IMR-90 (cell line): ENCODE results near the gene MAPRE2. TPM values are rescaled to one million over a fixed set of nuclear protein-coding genes. Genes with fewer than 3 reads are reported as not detected.

ENCODE experiments used
- ATAC-seq: fragments of 200-7000 bp; cut with Tn5 transposase; 2 replicates; pipeline ENCODE4 v1.9.1; 2020; ENCODE audit warnings: low read depth, mild to moderate bottlenecking, moderate library complexity
- BruUV-seq: library from RNA; stranded (reverse); fragments of 400-500 nt; replicated peaks from 2 replicates; lab custom pipeline; 2021; lab: Mats Ljungman, UMichigan
- CTCF ChIA-PET: fragments of 300-600 bp; formaldehyde crosslinking; extraction: SDS; loops from one replicate; lab custom pipeline; 2021; ENCODE audit warnings: antibody characterized with exemption; lab: Yijun Ruan, JAX
- POLR2A ChIA-PET: fragments of 300-600 bp; sonication (Branson Sonifier 250); formaldehyde crosslinking; loops from one replicate; lab custom pipeline; 2022; ENCODE audit warnings: antibody characterized with exemption; ENCODE audit not compliant: unreplicated experiment; lab: Charles Lee
- DNase-seq: peaks from one replicate; pipeline ENCODE4 v3.0.0; 2013
- H2AFZ ChIP-seq: replicated peaks from 2 replicates; pipeline ENCODE3; 2013; ENCODE audit warnings: low read length, mild to moderate bottlenecking; ENCODE audit not compliant: poor library complexity
- H2AK5ac ChIP-seq: 2 replicates; pipeline ENCODE4 v1.6.1; 2013; ENCODE audit warnings: low read depth, low read length, inconsistent platforms
- H2AK9ac ChIP-seq: replicated peaks from 2 replicates; pipeline ENCODE3; 2013; ENCODE audit warnings: mild to moderate bottlenecking, low read depth, low read length, moderate library complexity; ENCODE audit not compliant: poor library complexity
- H2BK120ac ChIP-seq: 2 replicates; pipeline ENCODE4 v1.6.1; 2013; ENCODE audit warnings: low read depth, low read length, inconsistent platforms
- H2BK15ac ChIP-seq: 3 replicates; pipeline ENCODE4 v1.6.1; 2013; ENCODE audit warnings: low read depth, low read length, inconsistent platforms
- H2BK20ac ChIP-seq: 2 replicates; pipeline ENCODE4 v1.6.1; 2013; ENCODE audit warnings: low read depth, mild to moderate bottlenecking, inconsistent platforms, low read length, moderate library complexity
- H2BK5ac ChIP-seq: 2 replicates; pipeline ENCODE4 v1.6.1; 2013; ENCODE audit warnings: mild to moderate bottlenecking, low read depth, low read length, inconsistent platforms; ENCODE audit not compliant: poor library complexity, severe bottlenecking
- H3K14ac ChIP-seq: replicated peaks from 2 replicates; pipeline ENCODE4 v1.6.1; 2013; ENCODE audit warnings: low read depth, low read length, inconsistent platforms
- H3K18ac ChIP-seq: 2 replicates; pipeline ENCODE4 v1.6.1; 2013; ENCODE audit warnings: low read depth, low read length, control low read depth
- H3K23ac ChIP-seq: 2 replicates; pipeline ENCODE4 v1.6.1; 2013; ENCODE audit warnings: low read depth, low read length, inconsistent platforms
- H3K27ac ChIP-seq: 2 replicates; pipeline ENCODE4 v1.5.1; 2013; ENCODE audit warnings: mild to moderate bottlenecking, control low read depth, low read length; ENCODE audit not compliant: insufficient read depth
- H3K27me3 ChIP-seq: 2 replicates; pipeline ENCODE4 v1.6.1; 2013; ENCODE audit warnings: low read length; ENCODE audit not compliant: control insufficient read depth, insufficient read depth
- H3K36me3 ChIP-seq: 2 replicates; pipeline ENCODE4 v1.6.1; 2013; ENCODE audit warnings: low read length, mixed read lengths; ENCODE audit not compliant: control insufficient read depth, insufficient read depth
- H3K4ac ChIP-seq: 2 replicates; pipeline ENCODE4 v1.6.1; 2013; ENCODE audit warnings: low read depth, low read length, inconsistent platforms
- H3K4me1 ChIP-seq: 2 replicates; pipeline ENCODE4 v1.6.1; 2013; ENCODE audit warnings: low read length, mixed read lengths; ENCODE audit not compliant: control insufficient read depth, insufficient read depth
- H3K4me2 ChIP-seq: 2 replicates; pipeline ENCODE4 v1.6.1; 2013; ENCODE audit warnings: low read depth, mild to moderate bottlenecking, control low read depth, low read length, moderate library complexity
- H3K4me3 ChIP-seq: 2 replicates; pipeline ENCODE4 v1.5.1; 2013; ENCODE audit warnings: low read depth, mild to moderate bottlenecking, control low read depth, low read length, moderate library complexity; ENCODE audit not compliant: insufficient read depth
- H3K56ac ChIP-seq: 2 replicates; pipeline ENCODE4 v1.6.1; 2013; ENCODE audit warnings: low read length, inconsistent platforms; ENCODE audit not compliant: insufficient read depth; ENCODE audit errors: extremely low read depth
- H3K79me1 ChIP-seq, 2 experiments: 2 replicates each; pipeline ENCODE4 v1.6.1; 2013; ENCODE audit warnings: low read length in 2 of 2, inconsistent platforms in 1 of 2, low read depth in 1 of 2
- H3K9ac ChIP-seq: 2 replicates; pipeline ENCODE4 v1.6.1; 2013; ENCODE audit warnings: low read depth, low read length, control low read depth
- H3K9me1 ChIP-seq: 2 replicates; pipeline ENCODE4 v1.6.1; 2013; ENCODE audit warnings: low read length, inconsistent platforms; ENCODE audit not compliant: insufficient read depth
- H3K9me3 ChIP-seq: 2 replicates; pipeline ENCODE4 v1.6.1; 2013; ENCODE audit warnings: low read length; ENCODE audit not compliant: control insufficient read depth, insufficient read depth
- H4K20me1 ChIP-seq: 2 replicates; pipeline ENCODE4 v1.6.1; 2013; ENCODE audit warnings: low read length, inconsistent platforms; ENCODE audit not compliant: insufficient read depth
- H4K5ac ChIP-seq: 2 replicates; pipeline ENCODE4 v1.6.1; 2013; ENCODE audit warnings: mild to moderate bottlenecking, low read depth, low read length, control low read depth
- H4K8ac ChIP-seq, 2 experiments: 2 replicates each; pipeline ENCODE4 v1.6.1; 2013; ENCODE audit warnings: low read depth in 2 of 2, low read length in 2 of 2, control low read depth in 1 of 2, inconsistent platforms in 1 of 2
- H4K91ac ChIP-seq: 2 replicates; pipeline ENCODE4 v1.6.1; 2013; ENCODE audit warnings: low read depth, low read length, inconsistent platforms; ENCODE audit not compliant: insufficient read depth
- BHLHE40 ChIP-seq: fragments of 150-350 bp; IDR thresholded peaks from 2 replicates; pipeline ENCODE4 v1.6.1; 2016; ENCODE audit warnings: mild to moderate bottlenecking, low read depth, low read length
- CEBPB ChIP-seq: IDR thresholded peaks from 2 replicates; pipeline ENCODE4 v1.6.1; 2012; ENCODE audit warnings: low read depth, low read length, improper control_type of control experiment
- CHD1 ChIP-seq: IDR thresholded peaks from 2 replicates; pipeline ENCODE4 v1.6.1; 2012; ENCODE audit warnings: low read depth, low read length, improper control_type of control experiment
- FOS ChIP-seq: fragments of 150-350 bp; IDR thresholded peaks from 2 replicates; pipeline ENCODE4 v1.6.1; 2016; ENCODE audit warnings: low read depth, low read length
- MAFK ChIP-seq: IDR thresholded peaks from 2 replicates; pipeline ENCODE4 v1.6.1; 2012; ENCODE audit warnings: low read depth, low read length, improper control_type of control experiment
- MAZ ChIP-seq: IDR thresholded peaks from 2 replicates; pipeline ENCODE4 v1.6.1; 2012; ENCODE audit warnings: low read depth, mild to moderate bottlenecking, low read length, improper control_type of control experiment, moderate library complexity, borderline replicate concordance
- NFE2L2 ChIP-seq: fragments of 150-350 bp; IDR thresholded peaks from 2 replicates; pipeline ENCODE4 v1.6.1; 2016; ENCODE audit warnings: low read depth, mild to moderate bottlenecking, low read length
- RAD21 ChIP-seq: IDR thresholded peaks from 2 replicates; pipeline ENCODE4 v1.6.1; 2012; ENCODE audit warnings: low read length, improper control_type of control experiment
- RCOR1 ChIP-seq: IDR thresholded peaks from 2 replicates; pipeline ENCODE4 v1.6.1; 2012; ENCODE audit warnings: mild to moderate bottlenecking, low read length, improper control_type of control experiment; ENCODE audit not compliant: insufficient replicate concordance
- RFX5 ChIP-seq: IDR thresholded peaks from 2 replicates; pipeline ENCODE4 v1.8.0; 2012; ENCODE audit warnings: low read depth, mild to moderate bottlenecking, low read length, moderate library complexity
- SMC3 ChIP-seq: fragments of 150-350 bp; IDR thresholded peaks from 2 replicates; pipeline ENCODE4 v1.6.1; 2016; ENCODE audit warnings: low read depth, mild to moderate bottlenecking, antibody characterized with exemption, low read length, moderate library complexity
- USF2 ChIP-seq: fragments of 150-350 bp; IDR thresholded peaks from 2 replicates; pipeline ENCODE4 v1.6.1; 2017; ENCODE audit warnings: mild to moderate bottlenecking, antibody characterized with exemption, low read length, low read depth
- WGBS, 2 experiments: methylation state at CpG; one replicate each; pipeline versions ENCODE4 v1.1.5 to v1.1.7; 2013; ENCODE audit warnings: missing lambda C conversion rate in 2 of 2; ENCODE audit not compliant: insufficient read length in 1 of 2; ENCODE audit errors: extremely low coverage in 2 of 2; 5-methylcytosine and 5-hydroxymethylcytosine counted together
- dilution Hi-C: fragments of 300-500 bp; cut with HindIII; formaldehyde crosslinking; loops from one replicate; pipeline ENCODE4 v1.14.3; 2018; ENCODE audit warnings: low sequenced_read_pairs; ENCODE audit not compliant: unreplicated experiment
- in situ Hi-C: fragments of 300-500 bp; cut with MboI; formaldehyde crosslinking; loops from 3 replicates; pipeline ENCODE4 v1.14.3; 2019; ENCODE audit warnings: low sequenced_read_pairs, inconsistent platforms, mixed read lengths
- intact Hi-C: fragments of 100-400 bp; cut with micrococcal nuclease; formaldehyde crosslinking; loops from 2 replicates; pipeline ENCODE4 v1.10.0; 2022
- polyA plus RNA-seq, 3 experiments: library from polyadenylated mRNA; depleted of rRNA; stranded (reverse); fragments of >200 nt; gene quantifications; 2 replicates each; pipeline ENCODE4 v1.2.3, GENCODE V29; 2012; ENCODE audit warnings: low replicate concordance in 1 of 3
- total RNA-seq: library from RNA; depleted of rRNA; stranded (reverse); fragments of >200 nt; gene quantifications from 2 replicates; pipeline ENCODE4 v1.2.3, GENCODE V29; 2012
- TF ChIP-seq, protein P1 (sequence below): conservative IDR thresholded peaks from 2 replicates; pipeline ENCODE4 v1.5.1; 2012; ENCODE audit warnings: mild to moderate bottlenecking, low read depth, low read length, improper control_type of control experiment
- TF ChIP-seq, protein P2 (sequence below): fragments of 150-350 bp; IDR thresholded peaks from 2 replicates; pipeline ENCODE4 v1.6.1; 2016; ENCODE audit warnings: low read depth, mild to moderate bottlenecking, low read length, moderate library complexity, borderline replicate concordance

Gene MAPRE2
- total and polyA plus RNA-seq, 2 of the 4 experiments (the other 2 are of a cell fraction), result 19.6 to 23.8 TPM

- TF ChIP-seq, protein P1, sequence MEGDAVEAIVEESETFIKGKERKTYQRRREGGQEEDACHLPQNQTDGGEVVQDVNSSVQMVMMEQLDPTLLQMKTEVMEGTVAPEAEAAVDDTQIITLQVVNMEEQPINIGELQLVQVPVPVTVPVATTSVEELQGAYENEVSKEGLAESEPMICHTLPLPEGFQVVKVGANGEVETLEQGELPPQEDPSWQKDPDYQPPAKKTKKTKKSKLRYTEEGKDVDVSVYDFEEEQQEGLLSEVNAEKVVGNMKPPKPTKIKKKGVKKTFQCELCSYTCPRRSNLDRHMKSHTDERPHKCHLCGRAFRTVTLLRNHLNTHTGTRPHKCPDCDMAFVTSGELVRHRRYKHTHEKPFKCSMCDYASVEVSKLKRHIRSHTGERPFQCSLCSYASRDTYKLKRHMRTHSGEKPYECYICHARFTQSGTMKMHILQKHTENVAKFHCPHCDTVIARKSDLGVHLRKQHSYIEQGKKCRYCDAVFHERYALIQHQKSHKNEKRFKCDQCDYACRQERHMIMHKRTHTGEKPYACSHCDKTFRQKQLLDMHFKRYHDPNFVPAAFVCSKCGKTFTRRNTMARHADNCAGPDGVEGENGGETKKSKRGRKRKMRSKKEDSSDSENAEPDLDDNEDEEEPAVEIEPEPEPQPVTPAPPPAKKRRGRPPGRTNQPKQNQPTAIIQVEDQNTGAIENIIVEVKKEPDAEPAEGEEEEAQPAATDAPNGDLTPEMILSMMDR, result no peak
- TF ChIP-seq RFX5, result no peak
- no peak for TF ChIP-seq SMC3
These were observed 9.1 kb upstream of the MAPRE2 start (continued) for GRCh38 chr18:35032113-35032512.

GRCh38 chr18:35038029-35038428, 3.2 kb upstream of the MAPRE2 start:
- Histone ChIP-seq H2AK9ac (no peak overlapping the region), H4K91ac (no peak overlapping the region), H3K36me3 (no peaks in the 10 kb centered on the region), H3K27me3 (peaks cover 1% of the 10 kb centered on the region; the same call in 1 of the 2 replicates), H4K20me1 (no peaks in the 10 kb centered on the region), H3K4me3 (no peak overlapping the region), H3K18ac (no peak overlapping the region), H3K79me1 (peaks cover 0 to 17% of the 10 kb centered on the region in 2 experiments; a peak in 2 of 4 replicates), H2AK5ac (no peak overlapping the region), H2BK5ac (no peak overlapping the region), H3K14ac (no peak overlapping the region), H3K9ac (no peak overlapping the region), H2AFZ (no peak overlapping the region), H4K8ac (no peak overlapping the region), H3K9me1 (no peaks in the 10 kb centered on the region), H3K56ac (no peak overlapping the region), H4K5ac (no peak overlapping the region), H2BK120ac (no peak overlapping the region), H3K4me1 (peaks cover 3% of the 10 kb centered on the region; the same call in 1 of the 2 replicates), H3K4ac (no peak overlapping the region), H3K4me2 (no peak overlapping the region), H3K23ac (no peak overlapping the region), H3K27ac (no peak overlapping the region), H3K9me3 (no peaks in the 10 kb centered on the region), H2BK15ac (no peak overlapping the region), H2BK20ac (no peak overlapping the region)
- BruUV-seq, result no TSS peak
- no peak for ATAC-seq
- ChIA-PET POLR2A (no interaction called here), CTCF (interaction anchor here (0.6 kb wide), 1 partner anchor 8 kb away, joined by 3 read pairs; no protein-coding TSS in a partner anchor)
- intact Hi-C loops (no loop called here), in situ Hi-C loops (no loop called here), dilution Hi-C loops (no loop called here)
- DNase-seq, result no peak
- no CpG with 5 or more reads among the region's 1 CpG for WGBS, 2 experiments
- no peak for TF ChIP-seq FOS
- no peak for TF ChIP-seq RCOR1
- TF ChIP-seq CHD1, result no peak
- no peak for TF ChIP-seq RAD21
- TF ChIP-seq, protein P2, sequence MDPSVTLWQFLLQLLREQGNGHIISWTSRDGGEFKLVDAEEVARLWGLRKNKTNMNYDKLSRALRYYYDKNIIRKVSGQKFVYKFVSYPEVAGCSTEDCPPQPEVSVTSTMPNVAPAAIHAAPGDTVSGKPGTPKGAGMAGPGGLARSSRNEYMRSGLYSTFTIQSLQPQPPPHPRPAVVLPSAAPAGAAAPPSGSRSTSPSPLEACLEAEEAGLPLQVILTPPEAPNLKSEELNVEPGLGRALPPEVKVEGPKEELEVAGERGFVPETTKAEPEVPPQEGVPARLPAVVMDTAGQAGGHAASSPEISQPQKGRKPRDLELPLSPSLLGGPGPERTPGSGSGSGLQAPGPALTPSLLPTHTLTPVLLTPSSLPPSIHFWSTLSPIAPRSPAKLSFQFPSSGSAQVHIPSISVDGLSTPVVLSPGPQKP, result no peak
- TF ChIP-seq MAFK, result no peak
- no peak for TF ChIP-seq MAZ
- TF ChIP-seq CEBPB, result no peak
- no peak for TF ChIP-seq USF2
- TF ChIP-seq BHLHE40, result no peak
- TF ChIP-seq NFE2L2, result no peak
- TF ChIP-seq SMC3, result no peak
